Measurements from ENCODE around the gene ZNF20. TPM values are rescaled to one million over a fixed set of nuclear protein-coding genes. Genes with fewer than 3 reads are reported as not detected.

Gene ZNF20
- total RNA-seq, 1 experiment from 2014 or later: 5.8 TPM

DNA sequence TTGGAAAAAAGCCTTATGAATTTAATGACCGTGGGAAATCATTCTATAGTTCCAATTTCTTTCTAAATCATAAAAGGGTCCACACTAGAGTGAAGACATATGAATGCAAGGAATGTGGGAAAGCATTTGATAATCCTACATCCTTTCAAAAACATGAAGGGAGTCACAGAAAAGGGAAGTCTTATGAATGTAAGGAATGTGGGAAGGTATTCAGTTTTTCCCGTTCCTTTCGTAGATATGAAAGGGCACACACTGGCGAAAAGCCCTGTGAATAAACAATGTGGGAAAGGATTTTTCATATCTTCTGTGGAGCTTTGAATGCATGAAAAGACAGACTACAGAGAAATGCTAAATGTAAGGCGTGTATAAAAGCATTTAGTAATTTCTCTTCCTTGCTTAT, 27.0 kb downstream of the ZNF20 start:
- no TSS peak for BruUV-seq (replicated peaks)
- no peaks in the 10 kb centered on the region for H3K4me1 Mint-ChIP-seq (ENCODE audit: low read depth, unreplicated experiment)
- DNase-seq: no peak
- peaks cover under 1% of the 10 kb centered on the region for H3K9me3 Mint-ChIP-seq (ENCODE audit: unreplicated experiment)
- no peaks in the 10 kb centered on the region for H3K27me3 Mint-ChIP-seq (ENCODE audit: insufficient read depth, unreplicated experiment)
- intact Hi-C loops (cut with micrococcal nuclease; ENCODE audit: unreplicated experiment): no loop called here
- no peak overlapping the region for H3K27ac Mint-ChIP-seq (ENCODE audit: unreplicated experiment)
- ChIA-PET POLR2A (no interaction called here), CTCF (no interaction called here)
- H3K36me3 ChIP-seq (ENCODE audit: control insufficient read depth, insufficient read depth, low read length): no peaks in the 10 kb centered on the region
- no peaks in the 10 kb centered on the region for H3K27me3 ChIP-seq (replicated peaks; ENCODE audit: control insufficient read depth, insufficient read depth, low read length)
- H3K36me3 Mint-ChIP-seq (ENCODE audit: insufficient read depth, unreplicated experiment): no peaks in the 10 kb centered on the region
- no peak overlapping the region for H3K4me3 Mint-ChIP-seq (ENCODE audit: unreplicated experiment)
- H3K9me3 ChIP-seq: peaks cover 9% of the 10 kb centered on the region; the same call in 1 of the 2 replicates
- H3K4me1 ChIP-seq: peaks cover 5% of the 10 kb centered on the region; the same call in 1 of the 2 replicates
- H3K4me3 ChIP-seq (ENCODE audit: low read depth, low read length): no peak overlapping the region
- no peak for TF ChIP-seq CTCF (IDR thresholded peaks at IDR 0.05; ENCODE audit: insufficient read depth in 1 of 2, low read depth in 1 of 2, low read length in 1 of 2, severe bottlenecking in 1 of 2, unreplicated experiment in 1 of 2)

GRCh38 chr19:12112701-12113100, 27.4 kb downstream of the ZNF20 start:
- H3K4me3 ChIP-seq (ENCODE audit: low read depth, low read length): no peak overlapping the region
- no peaks in the 10 kb centered on the region for H3K36me3 Mint-ChIP-seq (ENCODE audit: insufficient read depth, unreplicated experiment)

DNA sequence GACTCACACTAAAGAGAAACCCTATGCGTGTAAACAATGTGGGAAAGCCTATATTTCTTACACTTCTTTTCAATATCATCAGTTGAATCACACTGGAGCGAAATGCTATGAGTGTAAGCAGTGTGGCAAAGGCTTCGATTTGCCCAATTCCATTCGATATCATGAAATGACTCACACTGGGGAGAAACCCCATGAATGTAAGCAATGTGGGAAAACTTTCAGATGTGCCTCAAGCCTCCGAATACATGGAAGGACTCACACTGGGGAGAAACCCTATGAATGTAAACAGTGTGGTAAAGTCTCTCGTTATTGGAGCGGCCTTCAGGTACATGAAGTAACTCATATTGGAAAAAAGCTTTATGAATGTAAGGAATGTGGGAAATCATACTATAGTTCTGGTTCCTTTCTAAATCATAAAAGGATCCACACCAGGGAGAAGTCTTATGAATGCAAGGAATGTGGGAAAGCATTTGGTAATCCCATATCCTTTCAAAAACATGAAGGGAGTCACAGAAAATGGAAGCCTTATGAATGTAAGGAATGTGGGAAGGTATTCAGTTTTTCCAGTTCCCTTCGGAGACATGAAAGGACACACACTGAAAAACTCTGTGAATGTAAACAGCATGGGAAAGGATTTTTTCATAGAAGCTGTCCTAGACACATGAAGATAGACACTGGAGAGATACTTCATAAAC, 28.1 kb downstream of the ZNF20 start:
- no peaks in the 10 kb centered on the region for H3K9me3 Mint-ChIP-seq (ENCODE audit: unreplicated experiment)
- Histone ChIP-seq H3K36me3 (ENCODE audit: control insufficient read depth, insufficient read depth, low read length) (no peaks in the 10 kb centered on the region), H3K9me3 (0 out of 2 replicates have a peak, but pooled peaks cover 9% of the 10 kb centered on the region), H3K4me3 (ENCODE audit: low read depth, low read length) (no peak overlapping the region), H3K27me3 (replicated peaks; ENCODE audit: control insufficient read depth, insufficient read depth, low read length) (no peaks in the 10 kb centered on the region), H3K4me1 (peaks cover 5% of the 10 kb centered on the region; the same call in 1 of the 2 replicates)
- CTCF ChIA-PET: no interaction called here
- POLR2A ChIA-PET: no interaction called here
- H3K4me1 Mint-ChIP-seq (ENCODE audit: low read depth, unreplicated experiment): no peaks in the 10 kb centered on the region
- intact Hi-C loops (cut with micrococcal nuclease; ENCODE audit: unreplicated experiment): no loop called here
- no peaks in the 10 kb centered on the region for H3K27me3 Mint-ChIP-seq (ENCODE audit: insufficient read depth, unreplicated experiment)
- no peak overlapping the region for H3K27ac Mint-ChIP-seq (ENCODE audit: unreplicated experiment)
- H3K36me3 Mint-ChIP-seq (ENCODE audit: insufficient read depth, unreplicated experiment): no peaks in the 10 kb centered on the region
- H3K4me3 Mint-ChIP-seq (ENCODE audit: unreplicated experiment): no peak overlapping the region
- DNase-seq: no peak
- no TSS peak for BruUV-seq (replicated peaks)
- no peak for TF ChIP-seq CTCF (IDR thresholded peaks at IDR 0.05; ENCODE audit: insufficient read depth in 1 of 2, low read depth in 1 of 2, low read length in 1 of 2, severe bottlenecking in 1 of 2, unreplicated experiment in 1 of 2)

More at GRCh38 chr19:12112701-12113100, 27.4 kb downstream of the ZNF20 start:
- POLR2A ChIA-PET: no interaction called here
- BruUV-seq (replicated peaks): no TSS peak
- H3K4me1 ChIP-seq: peaks cover 5% of the 10 kb centered on the region; the same call in 1 of the 2 replicates
- intact Hi-C loops (cut with micrococcal nuclease; ENCODE audit: unreplicated experiment): no loop called here
- no peak for DNase-seq
- no peak for TF ChIP-seq CTCF (IDR thresholded peaks at IDR 0.05; ENCODE audit: insufficient read depth in 1 of 2, low read depth in 1 of 2, low read length in 1 of 2, severe bottlenecking in 1 of 2, unreplicated experiment in 1 of 2)
- H3K27me3 ChIP-seq (replicated peaks; ENCODE audit: control insufficient read depth, insufficient read depth, low read length): no peaks in the 10 kb centered on the region
- no peak overlapping the region for H3K4me3 Mint-ChIP-seq (ENCODE audit: unreplicated experiment)
- no peak overlapping the region for H3K27ac Mint-ChIP-seq (ENCODE audit: unreplicated experiment)
- no peaks in the 10 kb centered on the region for H3K4me1 Mint-ChIP-seq (ENCODE audit: low read depth, unreplicated experiment)
- H3K27me3 Mint-ChIP-seq (ENCODE audit: insufficient read depth, unreplicated experiment): no peaks in the 10 kb centered on the region
- no peaks in the 10 kb centered on the region for H3K36me3 ChIP-seq (ENCODE audit: control insufficient read depth, insufficient read depth, low read length)
- CTCF ChIA-PET: no interaction called here
- no peaks in the 10 kb centered on the region for H3K9me3 Mint-ChIP-seq (ENCODE audit: unreplicated experiment)
- H3K9me3 ChIP-seq: peaks cover 9% of the 10 kb centered on the region; the same call in 1 of the 2 replicates

Data from Caco-2 (cell line).